Heart left ventricle (tissue), 13 donors: ENCODE results near the gene PCNX1.

Experiments used
- POLR2A ChIP-seq, 2 donors: fragments of 450-650 bp; IDR thresholded peaks; one replicate each; pipeline ENCODE4 v1.6.1; 2017; ENCODE audit warnings: antibody characterized with exemption in 2 of 2, mild to moderate bottlenecking in 2 of 2, moderate library complexity in 2 of 2
- TF ChIP-seq, protein P1 (sequence below), 12 donors: fragments of 200-600 bp; sonication (generic) in 4 of 12; IDR thresholded peaks; one replicate each; pipeline versions ENCODE4 v1.5.0 to v1.8.0; 2018 to 2022; ENCODE audit warnings: antibody characterized with exemption in 12 of 12, mild to moderate bottlenecking in 5 of 12
- donor health status: ischemic (EF 13 %, LVEDD 7.1; RV severe dilation, severe dysfunction).
- donor health status: DM: no; HTN: yes; CAD: no.
- donor health status: DM: no; HTN: no; CAD: no.
- donor health status: ischemic (EF 25% LVEDD 6.9; RV normal size, moderate dysfunction).
- donor health status: ischemic (EF 25% LVEDD 5.7; RV mildly dilated, moderate dysfunction).
- donor health status: ischemic (EF 35%, LVEDD 5.7; RV mildly dilated, moderate dysfunction).
- donor health status: nonischemic (EF 11% LVEDD 7.7; RV severe dilation, severe dysfunction).
- donor health status: DM: yes; HTN: yes; CAD: no.
- donor health status: PGD.
- donor health status: ischemic (EF 29% LVEDD 5.4; RV normal size, mild dysfunction).
- donor health status: nonischemic (EF 23%, LVEDD 6.1; RV moderate dilation, normal function).

DNA sequence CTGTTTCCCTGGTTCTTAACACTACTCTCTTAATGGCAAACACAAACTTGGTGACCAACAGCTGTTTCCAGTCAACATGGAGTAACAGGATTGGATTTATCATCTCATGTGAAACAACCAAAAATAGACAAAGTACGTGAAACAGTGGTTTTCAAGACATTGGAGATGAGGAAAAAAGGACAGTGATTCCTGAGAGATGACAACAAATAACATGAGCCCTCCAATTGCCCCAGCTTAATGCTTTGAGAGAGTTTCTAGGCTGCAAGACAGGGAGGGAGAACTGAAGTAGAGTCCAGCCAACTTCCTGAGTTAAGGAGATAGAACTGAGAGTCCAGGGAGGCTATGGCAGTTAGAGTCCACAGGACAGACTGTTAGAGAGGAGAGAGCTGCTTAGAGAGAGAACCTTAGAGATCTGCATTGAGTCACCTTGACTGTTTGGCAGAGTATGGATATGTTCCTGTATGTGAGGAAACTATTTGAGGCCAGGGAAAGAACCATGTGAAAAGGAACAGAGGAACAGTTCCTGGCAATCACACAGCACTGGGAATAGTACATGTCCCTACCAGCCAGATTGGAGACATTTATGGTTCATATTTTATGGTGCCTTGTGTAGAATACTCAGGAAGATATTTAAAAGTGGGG lies 106.4 kb downstream of the PCNX1 start:
- TF ChIP-seq, protein P1, sequence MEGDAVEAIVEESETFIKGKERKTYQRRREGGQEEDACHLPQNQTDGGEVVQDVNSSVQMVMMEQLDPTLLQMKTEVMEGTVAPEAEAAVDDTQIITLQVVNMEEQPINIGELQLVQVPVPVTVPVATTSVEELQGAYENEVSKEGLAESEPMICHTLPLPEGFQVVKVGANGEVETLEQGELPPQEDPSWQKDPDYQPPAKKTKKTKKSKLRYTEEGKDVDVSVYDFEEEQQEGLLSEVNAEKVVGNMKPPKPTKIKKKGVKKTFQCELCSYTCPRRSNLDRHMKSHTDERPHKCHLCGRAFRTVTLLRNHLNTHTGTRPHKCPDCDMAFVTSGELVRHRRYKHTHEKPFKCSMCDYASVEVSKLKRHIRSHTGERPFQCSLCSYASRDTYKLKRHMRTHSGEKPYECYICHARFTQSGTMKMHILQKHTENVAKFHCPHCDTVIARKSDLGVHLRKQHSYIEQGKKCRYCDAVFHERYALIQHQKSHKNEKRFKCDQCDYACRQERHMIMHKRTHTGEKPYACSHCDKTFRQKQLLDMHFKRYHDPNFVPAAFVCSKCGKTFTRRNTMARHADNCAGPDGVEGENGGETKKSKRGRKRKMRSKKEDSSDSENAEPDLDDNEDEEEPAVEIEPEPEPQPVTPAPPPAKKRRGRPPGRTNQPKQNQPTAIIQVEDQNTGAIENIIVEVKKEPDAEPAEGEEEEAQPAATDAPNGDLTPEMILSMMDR (IDR thresholded peaks at IDR 0.05), result no peak
- TF ChIP-seq POLR2A (IDR thresholded peaks at IDR 0.05), result no peak
